NCI-H460 (cell line): ENCODE data around the gene DCC. TPM values are rescaled to one million over a fixed set of nuclear protein-coding genes. Genes with fewer than 3 reads are reported as not detected.
"Not testable (repeated sequence)": the region's sequence is repeated elsewhere in the genome, so short reads cannot be mapped to it uniquely, and the experiment has no call there.

Experiments used
- DNase-seq: peaks from one replicate; pipeline ENCODE4 v3.0.0-alpha.2; 2016; ENCODE audit warnings: low read depth; ENCODE audit errors: extremely low read depth
- total RNA-seq: library from RNA; depleted of rRNA; stranded (reverse); fragments of >200 nt; shearing (Covaris generic); gene quantifications from 2 replicates; pipeline ENCODE4 v1.2.3, GENCODE V29; 2014

DCC gene
- total RNA-seq, 1 experiment from 2014 or later = 0.05 TPM

DNA sequence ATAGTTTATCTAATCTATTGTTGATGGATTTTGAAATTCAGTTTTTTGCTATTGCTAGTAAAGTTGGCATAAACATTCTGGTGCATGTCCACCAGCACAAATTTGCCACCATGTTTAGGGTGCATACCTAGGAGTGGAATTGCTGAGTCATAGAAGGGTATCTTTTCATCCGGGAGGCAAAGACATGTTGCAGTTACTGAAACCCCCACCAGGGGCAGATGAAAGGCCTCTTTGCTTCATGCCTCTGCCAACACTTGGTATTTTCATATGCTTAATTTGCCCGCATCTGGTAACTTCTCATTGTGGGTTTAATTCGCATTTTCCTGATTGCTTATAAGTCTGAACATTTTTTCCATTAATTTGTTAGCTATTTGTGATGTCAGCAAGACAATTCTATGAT, 8.2 kb downstream of the DCC start:
- peak; percentile 25 for DNase-seq

- no peak for DNase-seq
Observed at GRCh38 chr18:52349498-52349897, 9.5 kb downstream of the DCC start.

GRCh38 chr18:52352920-52353319, 12.9 kb downstream of the DCC start:
- no peak for DNase-seq

DNA sequence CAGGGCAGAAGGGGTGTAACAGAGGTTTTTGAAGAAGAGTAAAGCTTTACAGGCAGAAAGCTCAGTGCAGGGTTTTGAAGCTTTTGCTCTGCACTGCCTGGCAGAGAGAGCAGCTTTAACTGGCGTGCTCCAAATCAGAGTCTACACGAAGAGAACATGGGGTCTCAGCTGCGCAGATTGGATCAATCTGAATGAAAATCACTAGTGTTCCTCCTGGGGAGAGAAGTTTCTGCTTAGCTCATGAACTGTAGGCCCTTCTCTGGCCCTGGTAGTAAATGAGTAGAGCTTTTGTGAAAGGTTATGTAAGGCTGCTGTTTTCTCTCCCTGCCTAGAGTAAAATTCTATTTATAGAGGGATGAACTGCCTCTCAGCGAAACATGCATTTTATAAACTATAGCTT, 13.6 kb downstream of the DCC start:
- DNase-seq = no peak

DNA sequence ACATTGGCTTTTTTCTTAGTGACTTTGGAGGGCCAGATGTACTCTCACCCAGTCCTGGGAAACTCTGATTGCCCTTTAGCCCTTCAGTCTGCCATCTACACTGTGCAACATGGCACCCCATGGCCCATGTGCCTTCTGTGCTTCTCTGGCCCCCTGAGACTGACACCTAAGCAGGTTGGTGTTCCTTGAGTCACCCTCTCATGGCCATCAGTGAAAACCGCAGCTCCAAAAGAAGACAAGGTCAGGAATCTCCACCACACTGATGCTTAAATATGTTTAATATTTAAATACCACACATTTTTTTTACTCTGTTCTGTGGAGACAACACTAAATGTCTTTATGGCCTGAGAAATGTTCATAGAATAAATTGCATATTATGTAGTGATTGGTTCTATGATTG, 23.9 kb downstream of the DCC start:
- DNase-seq = no peak

GRCh38 chr18:52366851-52367250, 26.9 kb downstream of the DCC start:
- DNase-seq = not testable (repeated sequence)

DNA sequence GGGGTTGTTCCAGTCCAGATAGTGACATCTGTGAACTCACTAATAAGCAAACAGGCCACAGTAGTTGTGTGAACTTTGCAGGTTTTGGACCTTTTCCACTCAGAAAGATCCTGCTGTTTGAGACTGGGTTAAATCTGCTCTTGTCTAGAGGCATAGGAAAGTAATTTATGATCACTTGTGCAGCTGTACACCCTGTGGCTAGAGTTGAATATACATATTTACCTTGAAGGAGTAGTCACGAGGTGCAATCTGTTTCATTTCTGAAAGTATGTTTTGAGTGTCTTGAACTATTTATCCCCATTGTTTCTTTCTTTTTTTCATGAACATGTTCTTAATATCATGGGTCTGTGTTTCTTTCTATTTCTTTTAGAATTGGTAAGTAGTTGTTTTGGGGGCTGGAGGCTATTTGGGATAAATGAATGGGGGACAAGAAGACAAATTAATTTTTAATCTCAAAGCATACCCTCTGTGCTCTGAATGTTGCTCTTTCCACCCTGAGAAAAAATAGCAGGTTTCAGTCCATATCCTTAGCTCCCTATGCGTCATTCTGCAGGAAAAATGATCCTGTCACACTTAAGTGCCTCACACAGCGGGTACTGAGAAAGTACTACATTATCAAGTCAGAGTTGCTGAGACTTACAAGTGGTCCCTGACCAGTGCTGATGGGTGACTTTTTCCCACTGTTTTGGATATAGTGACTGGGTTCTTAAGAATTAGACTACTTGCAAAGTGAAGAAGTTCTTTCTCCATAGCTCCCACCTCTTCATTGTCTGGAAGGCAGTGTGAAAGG, 28.2 kb downstream of the DCC start:
- no peak for DNase-seq

GRCh38 chr18:52370841-52371240, 30.8 kb downstream of the DCC start:
- no peak for DNase-seq

GRCh38 chr18:52376104-52376503, 36.1 kb downstream of the DCC start:
- DNase-seq = no peak

DNA sequence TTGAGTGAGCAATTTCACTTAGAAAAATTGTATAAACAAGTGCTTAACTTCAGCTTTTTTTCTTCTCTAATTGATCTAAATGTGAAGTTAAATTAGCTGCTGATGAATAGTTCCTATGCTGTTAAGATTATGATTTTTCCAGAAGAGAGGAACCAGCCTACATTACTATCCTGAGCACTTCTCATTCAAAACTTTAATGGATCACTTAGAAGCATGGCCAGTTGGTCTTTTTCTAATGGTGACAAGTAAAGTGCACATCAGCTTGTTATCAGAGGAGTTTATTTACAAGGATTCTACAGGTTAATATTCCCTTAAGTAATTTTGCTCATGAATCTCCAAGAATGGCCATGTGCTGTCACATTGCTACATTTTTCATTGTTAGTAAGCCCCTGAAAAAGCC, 37.1 kb downstream of the DCC start:
- DNase-seq = no peak

GRCh38 chr18:52386306-52386705, 46.3 kb downstream of the DCC start:
- DNase-seq = no peak

DNA sequence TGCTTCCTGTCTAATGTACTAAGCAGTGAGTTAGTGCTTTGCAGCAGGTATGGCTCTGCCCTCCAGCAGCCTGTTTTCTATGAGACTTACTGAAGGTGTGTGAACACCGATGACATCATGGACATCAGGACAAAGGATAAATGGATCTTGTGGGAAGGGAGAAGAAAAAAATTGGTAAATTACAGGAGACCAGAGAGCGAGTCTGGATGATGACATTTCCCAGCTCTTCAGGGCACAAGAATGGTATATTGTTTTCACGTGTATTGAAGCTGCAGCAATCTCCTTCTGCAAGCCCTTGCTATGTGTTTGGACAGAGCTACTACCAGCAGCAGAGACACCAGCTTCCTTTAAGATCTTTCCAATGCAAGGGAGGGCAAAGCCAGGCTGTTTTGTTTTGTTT, 47.2 kb downstream of the DCC start:
- DNase-seq = no peak

GRCh38 chr18:52391810-52392559, 52.0 kb downstream of the DCC start:
- DNase-seq = no peak

DNA sequence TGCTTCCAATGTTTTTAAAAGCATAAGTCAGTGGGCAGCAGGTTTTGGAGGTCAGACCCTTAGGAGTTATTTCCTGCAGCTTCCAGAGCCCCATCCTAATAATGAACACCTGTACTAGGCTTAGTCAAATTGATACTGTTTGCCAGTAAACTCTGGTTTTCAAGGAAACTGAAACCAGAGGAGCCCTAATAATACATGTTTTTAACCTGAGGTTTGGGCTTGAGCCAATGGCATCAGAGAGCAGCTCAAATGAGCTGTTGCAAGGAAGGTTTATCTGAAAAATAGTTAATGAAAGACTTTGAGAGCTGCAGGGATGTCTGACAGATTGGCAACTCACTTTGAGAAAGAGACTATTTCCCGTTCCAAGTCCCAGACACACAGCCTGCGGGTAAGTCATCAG, 54.6 kb downstream of the DCC start:
- DNase-seq = no peak

DNA sequence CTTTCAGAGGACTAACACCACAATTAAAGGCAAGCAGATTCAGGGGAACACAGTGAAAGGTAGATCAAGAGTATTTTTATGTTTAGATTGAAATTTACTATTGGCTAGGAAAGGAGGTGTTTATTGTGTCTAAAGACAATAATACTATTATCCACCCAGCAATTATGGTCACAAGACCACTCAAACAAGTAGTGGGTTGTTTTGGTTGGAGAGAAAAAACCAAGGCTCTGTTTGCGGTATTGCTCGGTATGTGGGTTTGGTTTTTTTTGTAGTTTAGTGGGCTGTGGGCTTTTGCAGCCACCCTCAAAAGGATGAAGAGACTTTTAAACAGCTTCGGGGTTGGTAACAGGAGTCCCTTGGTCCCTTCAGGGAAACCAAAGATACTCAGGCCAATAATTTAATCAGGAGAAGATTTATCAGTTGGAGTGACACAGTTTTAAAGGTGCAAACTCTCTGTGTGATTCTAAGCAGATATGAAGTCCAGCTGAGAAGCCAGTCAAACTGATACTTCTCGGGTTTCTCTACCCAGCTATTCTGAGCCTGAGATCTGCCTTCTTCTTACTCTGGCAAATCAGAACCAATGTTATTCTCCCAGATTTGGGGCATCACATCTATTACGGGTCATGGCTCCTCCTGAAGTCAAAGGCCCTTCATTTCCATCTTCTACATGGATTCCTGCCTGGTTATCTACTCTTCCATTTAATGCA, 55.3 kb downstream of the DCC start:
- DNase-seq = no peak

- DNase-seq = no peak
Observed at GRCh38 chr18:52401236-52401635, 61.2 kb downstream of the DCC start.

DNA sequence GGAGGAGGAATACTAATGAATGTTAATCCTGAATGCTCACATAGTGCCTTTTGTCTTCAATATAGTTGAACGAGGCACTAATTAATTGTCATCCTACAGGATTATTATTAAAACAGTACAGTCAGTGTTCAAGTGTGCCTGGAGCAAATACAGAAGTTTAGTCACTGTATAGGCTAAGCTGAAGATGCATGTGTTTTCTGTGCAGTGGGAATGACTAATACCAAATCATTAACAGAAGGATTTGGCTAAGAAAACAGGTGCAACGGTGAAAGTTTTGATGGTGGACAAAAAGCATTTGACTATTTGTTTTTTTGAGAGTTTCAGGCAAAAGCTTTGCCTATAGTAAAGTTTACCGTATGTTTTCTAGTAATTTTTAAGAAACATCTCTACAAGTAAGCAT, 62.8 kb downstream of the DCC start:
- DNase-seq = no peak

- DNase-seq = no peak
Observed at GRCh38 chr18:52403291-52404021, 63.5 kb downstream of the DCC start.

DNA sequence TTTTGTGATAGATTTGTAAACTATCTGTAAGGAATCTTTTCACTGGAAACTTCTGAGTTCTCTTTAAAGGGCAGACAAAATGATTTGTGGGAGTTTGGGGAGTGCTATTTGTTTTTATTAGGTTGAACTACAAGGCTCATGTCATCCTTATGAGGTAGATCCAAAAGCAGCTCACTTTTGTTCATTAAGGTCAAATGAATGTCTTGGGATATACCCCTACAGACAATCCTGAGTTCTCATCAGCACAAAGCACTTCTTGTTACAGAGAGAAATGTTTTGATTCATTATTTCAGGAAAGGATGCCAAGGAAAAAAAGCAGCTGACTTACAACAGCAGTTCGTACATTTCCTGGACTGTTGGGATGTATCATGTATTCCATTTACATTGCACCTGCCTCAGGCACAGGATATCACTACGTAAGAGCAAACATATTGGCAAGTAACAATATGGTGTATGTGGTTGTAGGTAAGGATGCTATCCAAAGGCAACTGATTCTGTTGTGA, 68.9 kb downstream of the DCC start:
- DNase-seq = no peak

DNA sequence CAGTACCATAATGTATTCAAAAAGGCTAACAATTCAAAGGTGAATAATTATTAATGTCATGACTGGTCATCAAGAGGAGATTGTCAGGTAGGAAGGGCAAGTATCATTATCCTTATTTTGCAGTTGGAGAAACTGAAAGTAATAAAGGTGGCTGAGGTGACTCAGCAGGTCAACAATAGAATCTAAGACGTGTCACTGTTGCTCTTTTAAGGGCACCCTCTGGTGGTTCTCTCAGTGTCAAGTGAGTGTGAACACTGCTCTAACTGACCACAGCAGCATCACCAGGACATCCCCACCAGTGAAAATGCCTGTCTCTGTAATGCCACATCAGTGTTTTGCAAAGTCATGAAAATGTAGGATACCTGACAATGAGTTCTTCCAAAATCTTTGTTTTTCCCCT, 69.7 kb downstream of the DCC start:
- DNase-seq = peak; percentile 24

DNA sequence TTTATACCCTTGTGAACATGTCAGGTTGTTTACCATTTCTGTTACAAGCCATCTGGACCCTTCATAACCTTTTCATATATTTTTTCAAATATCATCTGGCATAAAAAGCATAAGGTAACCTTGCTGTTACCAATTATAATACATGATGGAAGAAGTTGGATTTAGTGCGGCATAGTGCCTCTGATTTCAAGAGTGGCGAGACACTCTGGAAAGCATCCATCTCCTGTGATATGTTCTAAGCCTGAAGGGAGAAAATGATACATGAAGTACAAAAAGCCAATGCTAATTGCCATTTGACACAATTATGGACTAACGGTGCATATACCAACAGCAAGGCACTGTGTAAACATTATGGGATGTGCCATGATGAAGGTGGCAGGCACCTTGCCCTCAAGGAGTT, 75.1 kb downstream of the DCC start:
- no peak for DNase-seq
